Keratinocyte (primary cell): ENCODE data around the gene KIAA1217. TPM values are rescaled to one million over a fixed set of nuclear protein-coding genes. Genes with fewer than 3 reads are reported as not detected.

Source experiments
- DNase-seq: peaks from one replicate; pipeline ENCODE4 v3.0.0-alpha.2; 2011; ENCODE audit warnings: low read depth, missing footprints, low spot score
- FAIRE-seq: peaks from 2 replicates; lab custom pipeline; 2011; peaks lifted over from hg19 to GRCh38; lab: Jason Lieb, UNC
- H2AFZ ChIP-seq: 2 replicates; pipeline ENCODE4 v1.6.0; 2012; ENCODE audit warnings: low read length, control low read depth, inconsistent platforms; ENCODE audit not compliant: control insufficient read depth
- H3K27ac ChIP-seq: 2 replicates; pipeline ENCODE4 v1.5.1; 2011; ENCODE audit warnings: low read length; ENCODE audit not compliant: control insufficient read depth, insufficient read depth
- H3K27me3 ChIP-seq: 3 replicates; pipeline ENCODE4 v1.6.0; 2011; ENCODE audit warnings: low read length; ENCODE audit not compliant: control insufficient read depth, insufficient read depth; ENCODE audit errors: extremely low read depth
- H3K36me3 ChIP-seq, 2 experiments: 2 replicates in 1 of 2; 3 replicates in 1 of 2; pipeline ENCODE4 v1.5.1; 2011; ENCODE audit warnings: low read length in 2 of 2, mild to moderate bottlenecking in 1 of 2; ENCODE audit not compliant: control insufficient read depth in 2 of 2, insufficient read depth in 2 of 2; ENCODE audit errors: extremely low read depth in 1 of 2
- H3K4me1 ChIP-seq: 3 replicates; pipeline ENCODE4 v1.5.1; 2011; ENCODE audit warnings: low read length; ENCODE audit not compliant: control insufficient read depth, insufficient read depth; ENCODE audit errors: extremely low read depth
- H3K4me2 ChIP-seq: 3 replicates; pipeline ENCODE4 v1.6.0; 2011; ENCODE audit warnings: low read depth, low read length; ENCODE audit not compliant: control insufficient read depth, insufficient read depth; ENCODE audit errors: extremely low read depth
- H3K4me3 ChIP-seq, 3 experiments: fragments of 200-600 bp in 1 of 3; sonication (generic) in 1 of 3; 2 replicates in 2 of 3; 3 replicates in 1 of 3; pipeline ENCODE4 v1.5.1; 2011 to 2016; ENCODE audit warnings: low read length in 3 of 3, mild to moderate bottlenecking in 3 of 3, control low read depth in 2 of 3, inconsistent platforms in 1 of 3, low read depth in 1 of 3, mixed read lengths in 1 of 3, mixed run types in 1 of 3, moderate library complexity in 1 of 3; ENCODE audit not compliant: control insufficient read depth in 2 of 3, insufficient read depth in 2 of 3; ENCODE audit errors: extremely low read depth in 1 of 3
- H3K79me2 ChIP-seq: 2 replicates; pipeline ENCODE4 v1.6.0; 2012; ENCODE audit warnings: low read length; ENCODE audit not compliant: control insufficient read depth, insufficient read depth
- H3K9ac ChIP-seq: 3 replicates; pipeline ENCODE4 v1.6.0; 2011; ENCODE audit warnings: low read length; ENCODE audit not compliant: control insufficient read depth, insufficient read depth; ENCODE audit errors: extremely low read depth
- H3K9me1 ChIP-seq: 3 replicates; pipeline ENCODE4 v1.6.0; 2011; ENCODE audit warnings: low read length; ENCODE audit not compliant: control insufficient read depth, insufficient read depth; ENCODE audit errors: extremely low read depth
- H3K9me3 ChIP-seq: 2 replicates; pipeline ENCODE4 v1.5.1; 2012; ENCODE audit warnings: low read depth, low read length; ENCODE audit not compliant: control insufficient read depth
- H4K20me1 ChIP-seq: 3 replicates; pipeline ENCODE4 v1.6.0; 2011; ENCODE audit warnings: low read length; ENCODE audit not compliant: control insufficient read depth, insufficient read depth; ENCODE audit errors: extremely low read depth
- EZH2 ChIP-seq: IDR thresholded peaks from one replicate; pipeline ENCODE4 v1.6.1; 2012; ENCODE audit warnings: inconsistent platforms, mild to moderate bottlenecking, low read length, moderate library complexity
- dilution Hi-C: fragments of 300-500 bp; cut with MboI; formaldehyde crosslinking; loops from one replicate; pipeline ENCODE4 v1.7.0; 2020; ENCODE audit warnings: low sequenced_read_pairs; ENCODE audit not compliant: extremely low pct_ligation_motif_present
- polyA plus RNA-seq, 5 experiments: library from polyadenylated mRNA; depleted of rRNA in 3 of 5; stranded (reverse) in 3 of 5; stranded (forward) in 1 of 5; unstranded in 1 of 5; fragments of >200 nt; gene quantifications; 1 replicate in 1 of 5; 2 replicates in 3 of 5; 3 replicates in 1 of 5; pipeline versions ENCODE4 v1.2.1 to v1.2.3, GENCODE V29; 2011 to 2012; ENCODE audit warnings: missing spikeins in 2 of 5, low read depth in 1 of 5, low replicate concordance in 1 of 5
- TF ChIP-seq, protein P1 (sequence below), 3 experiments: IDR thresholded peaks in 1 of 3; conservative IDR thresholded peaks in 1 of 3; optimal IDR thresholded peaks in 1 of 3; 2 replicates in 2 of 3; 3 replicates in 1 of 3; pipeline versions ENCODE3 to v1.5.1; 2011; ENCODE audit warnings: low read length in 3 of 3, mild to moderate bottlenecking in 3 of 3, moderate library complexity in 2 of 3, control low read depth in 1 of 3, inconsistent platforms in 1 of 3; ENCODE audit not compliant: insufficient read depth in 2 of 3; ENCODE audit errors: extremely low read depth in 1 of 3

KIAA1217 gene
- polyA plus RNA-seq, 1 donor (not counting 4 experiments of a cell fraction or from before 2014, with no cell fraction given) = 10.4 TPM

DNA sequence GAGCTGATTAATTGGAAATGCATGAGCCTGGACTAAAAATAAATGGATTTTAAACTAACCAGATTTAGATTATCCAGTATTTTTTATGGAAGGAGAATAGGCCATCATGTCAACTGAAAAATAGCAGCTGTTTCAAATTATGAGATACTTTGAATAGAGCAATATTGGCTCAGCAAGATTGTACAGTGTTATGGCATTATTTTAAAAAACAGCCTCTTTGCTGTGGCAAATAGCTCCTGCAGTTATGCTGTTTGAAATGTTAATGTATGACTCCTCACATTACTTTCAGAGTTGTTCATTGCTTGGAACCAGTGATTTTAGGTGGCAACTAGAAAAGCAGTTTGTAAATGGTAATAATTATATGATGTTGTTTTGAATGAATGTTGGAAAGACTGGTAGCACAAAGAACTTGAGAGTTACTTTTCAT is 244.5 kb downstream of the KIAA1217 start:
- dilution Hi-C loops = no loop called here
- no peak overlapping the region for H3K27ac ChIP-seq
- no peaks in the 10 kb centered on the region for H4K20me1 ChIP-seq

DNA sequence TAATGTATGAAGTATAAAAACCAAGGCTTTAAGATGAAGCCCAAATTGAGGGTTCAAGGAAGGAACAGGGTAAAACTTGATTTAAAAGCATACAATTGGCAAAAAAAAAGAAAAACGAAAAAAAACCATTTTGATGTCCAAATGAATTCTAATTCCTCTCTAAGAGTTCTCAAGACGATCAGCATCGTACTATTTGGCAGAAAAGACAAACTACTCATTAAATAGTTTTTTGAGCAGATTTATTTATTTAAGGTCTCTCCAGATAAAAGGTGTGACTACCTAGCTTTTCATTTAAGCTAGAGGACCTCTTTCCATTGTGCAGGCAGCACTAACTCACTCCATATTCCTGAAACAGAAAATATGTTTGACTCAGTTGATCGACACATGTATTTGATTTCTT is 245.0 kb downstream of the KIAA1217 start:
- Histone ChIP-seq H3K9me1 (no peaks in the 10 kb centered on the region), H3K36me3 (peaks cover 0 to 2% of the 10 kb centered on the region in 2 experiments), H2AFZ (no peak overlapping the region), H3K4me2 (no peak overlapping the region), H3K79me2 (no peaks in the 10 kb centered on the region), H3K27ac (no peak overlapping the region), H3K4me3 (no peak overlapping the region), H3K9me3 (no peaks in the 10 kb centered on the region), H3K9ac (no peak overlapping the region), H4K20me1 (no peaks in the 10 kb centered on the region), H3K27me3 (no peaks in the 10 kb centered on the region), H3K4me1 (peaks cover 43% of the 10 kb centered on the region)
- no peak for TF ChIP-seq EZH2
- TF ChIP-seq, protein P1, sequence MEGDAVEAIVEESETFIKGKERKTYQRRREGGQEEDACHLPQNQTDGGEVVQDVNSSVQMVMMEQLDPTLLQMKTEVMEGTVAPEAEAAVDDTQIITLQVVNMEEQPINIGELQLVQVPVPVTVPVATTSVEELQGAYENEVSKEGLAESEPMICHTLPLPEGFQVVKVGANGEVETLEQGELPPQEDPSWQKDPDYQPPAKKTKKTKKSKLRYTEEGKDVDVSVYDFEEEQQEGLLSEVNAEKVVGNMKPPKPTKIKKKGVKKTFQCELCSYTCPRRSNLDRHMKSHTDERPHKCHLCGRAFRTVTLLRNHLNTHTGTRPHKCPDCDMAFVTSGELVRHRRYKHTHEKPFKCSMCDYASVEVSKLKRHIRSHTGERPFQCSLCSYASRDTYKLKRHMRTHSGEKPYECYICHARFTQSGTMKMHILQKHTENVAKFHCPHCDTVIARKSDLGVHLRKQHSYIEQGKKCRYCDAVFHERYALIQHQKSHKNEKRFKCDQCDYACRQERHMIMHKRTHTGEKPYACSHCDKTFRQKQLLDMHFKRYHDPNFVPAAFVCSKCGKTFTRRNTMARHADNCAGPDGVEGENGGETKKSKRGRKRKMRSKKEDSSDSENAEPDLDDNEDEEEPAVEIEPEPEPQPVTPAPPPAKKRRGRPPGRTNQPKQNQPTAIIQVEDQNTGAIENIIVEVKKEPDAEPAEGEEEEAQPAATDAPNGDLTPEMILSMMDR (optimal IDR thresholded peaks at IDR 0.05 in 1 of 3, IDR thresholded peaks at IDR 0.05 in 1 of 3, conservative IDR thresholded peaks at IDR 0.05 in 1 of 3; ENCODE audit: extremely low read depth in 1 of 3, insufficient read depth in 2 of 3, low read length in 3 of 3) = no peak
- dilution Hi-C loops = no loop called here
- FAIRE-seq (no peak), DNase-seq (no peak)

More for the DNA sequence above, 244.5 kb downstream of the KIAA1217 start:
- DNase-seq = no peak
- H3K4me1 ChIP-seq = peaks cover 47% of the 10 kb centered on the region
- H3K9ac ChIP-seq = no peak overlapping the region
- no peak for FAIRE-seq
- H3K36me3 ChIP-seq = no peaks in the 10 kb centered on the region
- H3K9me3 ChIP-seq = no peaks in the 10 kb centered on the region
- no peaks in the 10 kb centered on the region for H3K27me3 ChIP-seq
- H2AFZ ChIP-seq = no peak overlapping the region
- no peaks in the 10 kb centered on the region for H3K9me1 ChIP-seq
- no peak overlapping the region for H3K4me3 ChIP-seq
- no peak overlapping the region for H3K4me2 ChIP-seq
- no peaks in the 10 kb centered on the region for H3K79me2 ChIP-seq
- no peak for TF ChIP-seq EZH2
- TF ChIP-seq, protein P1 (optimal IDR thresholded peaks at IDR 0.05 in 1 of 3, IDR thresholded peaks at IDR 0.05 in 1 of 3, conservative IDR thresholded peaks at IDR 0.05 in 1 of 3; ENCODE audit: extremely low read depth in 1 of 3, insufficient read depth in 2 of 3, low read length in 3 of 3) = no peak
